Iris pigment epithelial cell (primary cell): ENCODE data around the gene AGO4.

ENCODE experiments used
- DNase-seq: peaks from one replicate; pipeline ENCODE4 v3.0.0-alpha.2; 2011; ENCODE audit warnings: low read depth

AGO4 gene

DNA sequence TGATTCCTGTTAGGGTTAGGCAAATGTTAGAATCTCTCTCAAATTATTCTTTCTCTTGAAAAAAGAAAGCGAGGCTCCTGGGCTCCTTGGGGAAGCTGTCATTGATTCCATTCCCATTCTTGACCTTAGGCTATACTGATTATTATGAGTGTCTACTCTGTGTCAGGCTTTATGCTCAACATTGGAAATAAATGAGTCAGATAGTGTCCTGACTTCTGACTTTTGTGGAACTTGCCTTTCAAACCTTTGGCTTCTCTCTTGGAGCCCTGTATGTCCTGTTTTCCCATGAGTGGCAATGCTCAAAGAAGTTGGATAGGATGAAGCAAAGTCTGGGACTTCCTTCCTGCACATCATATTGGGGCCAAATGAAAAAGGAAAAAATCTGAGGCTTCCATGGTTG is 86.8 kb downstream of the AGO4 start:
- DNase-seq: no peak

DNA sequence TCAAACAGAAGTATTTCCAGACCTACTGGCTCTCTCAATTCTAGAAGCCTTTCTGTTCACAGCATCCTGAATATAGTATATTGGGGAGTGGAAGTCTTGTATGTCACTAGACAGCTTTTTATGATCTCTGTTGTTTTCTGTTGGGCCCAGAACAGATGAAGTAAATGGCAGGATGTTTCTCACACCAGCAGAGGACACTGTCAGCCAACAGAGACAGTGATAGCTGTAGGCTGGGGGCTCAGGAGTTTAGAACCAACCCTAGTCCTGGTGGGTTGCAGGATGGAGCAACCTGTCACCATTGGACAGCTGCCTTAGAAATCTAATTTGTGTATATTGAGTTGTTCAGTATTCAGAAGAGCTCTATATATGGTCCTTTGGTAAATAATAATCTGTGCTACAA is 92.1 kb downstream of the AGO4 start:
- no peak for DNase-seq

DNA sequence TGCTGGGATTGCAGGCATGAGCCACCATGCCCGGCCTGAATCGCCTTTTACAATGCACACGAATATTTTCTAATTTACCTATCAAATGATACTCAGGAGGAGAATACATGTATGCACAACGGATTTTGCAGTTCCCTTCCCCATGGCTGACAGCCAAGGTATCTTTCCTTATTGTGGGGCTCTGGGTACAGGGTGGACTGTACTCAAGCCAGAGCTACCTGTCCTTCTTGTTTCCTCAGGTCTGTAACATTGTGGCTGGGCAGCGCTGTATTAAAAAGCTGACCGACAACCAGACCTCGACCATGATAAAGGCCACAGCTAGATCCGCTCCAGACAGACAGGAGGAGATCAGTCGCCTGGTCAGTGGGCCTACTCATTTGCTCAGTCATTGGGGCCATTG is 93.4 kb downstream of the AGO4 start:
- DNase-seq: no peak

DNA sequence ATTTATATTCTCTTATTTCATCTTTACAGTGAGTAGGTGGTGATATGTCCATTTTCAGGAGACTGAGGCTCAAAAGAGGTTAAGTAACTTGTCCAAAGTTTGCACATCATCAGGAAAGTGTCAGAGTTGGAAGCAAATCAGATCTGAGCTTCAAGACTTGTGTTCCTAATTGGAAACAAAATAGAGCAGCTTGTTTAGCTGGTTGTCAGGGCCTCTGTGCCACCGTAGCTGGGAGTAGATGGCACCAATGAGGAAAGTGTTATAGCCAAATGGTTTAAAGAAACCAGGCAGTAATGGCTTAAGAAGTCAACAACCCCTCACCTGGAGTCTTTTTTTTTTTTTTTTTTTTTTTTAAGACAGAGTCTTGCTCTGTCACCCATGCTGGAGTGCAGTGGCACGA is 94.9 kb downstream of the AGO4 start:
- no peak for DNase-seq
